Ascending aorta (tissue), 2 donors: Measurements from ENCODE around the gene ABLIM2. TPM values are rescaled to one million over a fixed set of nuclear protein-coding genes. Genes with fewer than 3 reads are reported as not detected.
"Not testable (repeated sequence)": the region's sequence is repeated elsewhere in the genome, so short reads cannot be mapped to it uniquely, and the experiment has no call there.

Experiments
- DNase-seq, 2 donors: peaks; one replicate each; pipeline ENCODE4 v3.0.0-alpha.2; 2019; ENCODE audit warnings: low spot score in 2 of 2
- H3K27ac ChIP-seq, 2 donors: fragments of 200-600 bp; sonication (generic); one replicate each; pipeline ENCODE4 v1.5.1; 2016 to 2017; ENCODE audit warnings: mild to moderate bottlenecking in 1 of 2
- H3K27me3 ChIP-seq: fragments of 200-600 bp; sonication (generic); one replicate; pipeline ENCODE4 v1.5.1; 2017
- H3K36me3 ChIP-seq, 2 donors: fragments of 200-600 bp; sonication (generic); one replicate each; pipeline ENCODE4 v1.5.1; 2016
- H3K4me1 ChIP-seq, 2 donors: fragments of 200-600 bp; sonication (generic); one replicate each; pipeline ENCODE4 v1.5.1; 2016 to 2017; ENCODE audit warnings: mild to moderate bottlenecking in 1 of 2
- H3K4me3 ChIP-seq, 2 donors: fragments of 200-600 bp; sonication (generic); one replicate each; pipeline ENCODE4 v1.5.1; 2016 to 2017; ENCODE audit warnings: mild to moderate bottlenecking in 1 of 2
- H3K9me3 ChIP-seq, 2 donors: fragments of 200-600 bp; sonication (generic); one replicate each; pipeline ENCODE4 v1.5.1; 2016
- CTCF ChIP-seq, 3 experiments: fragments of 200-600 bp in 2 of 3; fragments of 450-650 bp in 1 of 3; sonication (generic) in 2 of 3; IDR thresholded peaks; one replicate each; pipeline ENCODE4 v1.5.1; 2016 to 2019; ENCODE audit warnings: antibody characterized with exemption in 3 of 3, mild to moderate bottlenecking in 1 of 3, moderate library complexity in 1 of 3
- intact Hi-C: fragments of 100-400 bp; cut with DNase I; formaldehyde crosslinking; loops from one replicate; pipeline ENCODE4 v1.15.1; 2023
- total RNA-seq: library from RNA; depleted of rRNA; stranded (reverse); fragments of >200 nt; gene quantifications from one replicate; pipeline ENCODE4 v1.1.0, GENCODE V29; 2016

The ABLIM2 gene
- total RNA-seq, 1 donor from 2014 or later: 30.8 TPM

- TF ChIP-seq CTCF (IDR thresholded peaks at IDR 0.05): no peak
- Histone ChIP-seq H3K36me3 (no peaks in the 10 kb centered on the region), H3K4me3 (no peak overlapping the region), H3K27ac (no peak overlapping the region), H3K9me3 (no peaks in the 10 kb centered on the region), H3K4me1 (no peaks in the 10 kb centered on the region), H3K27me3 (no peaks in the 10 kb centered on the region)
- no peak for DNase-seq
- intact Hi-C loops: no loop called here
Observed at GRCh38 chr4:7950301-7951092, 208.1 kb downstream of the ABLIM2 start.

GRCh38 chr4:7949759-7950158, 208.9 kb downstream of the ABLIM2 start:
- intact Hi-C loops: no loop called here
- Histone ChIP-seq H3K27ac (no peak overlapping the region), H3K9me3 (no peaks in the 10 kb centered on the region), H3K4me1 (no peaks in the 10 kb centered on the region), H3K4me3 (no peak overlapping the region), H3K36me3 (no peaks in the 10 kb centered on the region), H3K27me3 (no peaks in the 10 kb centered on the region)
- DNase-seq: no peak
- no peak for TF ChIP-seq CTCF (IDR thresholded peaks at IDR 0.05)

GRCh38 chr4:7947927-7948326, 210.7 kb downstream of the ABLIM2 start:
- no peak for TF ChIP-seq CTCF (IDR thresholded peaks at IDR 0.05)
- H3K9me3 ChIP-seq: no peaks in the 10 kb centered on the region
- no peak overlapping the region for H3K27ac ChIP-seq
- H3K36me3 ChIP-seq: no peaks in the 10 kb centered on the region
- H3K4me3 ChIP-seq: no peak overlapping the region
- intact Hi-C loops: no loop called here
- no peak for DNase-seq
- no peaks in the 10 kb centered on the region for H3K4me1 ChIP-seq
- H3K27me3 ChIP-seq: no peaks in the 10 kb centered on the region

- Histone ChIP-seq H3K9me3 (no peaks in the 10 kb centered on the region), H3K4me1 (no peaks in the 10 kb centered on the region), H3K4me3 (no peak overlapping the region), H3K27ac (no peak overlapping the region), H3K36me3 (no peaks in the 10 kb centered on the region), H3K27me3 (no peaks in the 10 kb centered on the region)
- intact Hi-C loops: no loop called here
- no peak for TF ChIP-seq CTCF (IDR thresholded peaks at IDR 0.05)
- DNase-seq: no peak
Observed at GRCh38 chr4:7945709-7946380, 212.8 kb downstream of the ABLIM2 start.

- Histone ChIP-seq H3K36me3 (no peaks in the 10 kb centered on the region), H3K9me3 (no peaks in the 10 kb centered on the region), H3K27me3 (no peaks in the 10 kb centered on the region), H3K4me1 (peaks cover 0 to 3% of the 10 kb centered on the region in 2 donors), H3K4me3 (no peak overlapping the region), H3K27ac (no peak overlapping the region)
- intact Hi-C loops: no loop called here
- DNase-seq: no peak
- TF ChIP-seq CTCF (IDR thresholded peaks at IDR 0.05): no peak
Observed at GRCh38 chr4:7944599-7945220, 213.9 kb downstream of the ABLIM2 start.

- H3K4me1 ChIP-seq, H3K27me3 ChIP-seq, H3K4me3 ChIP-seq, DNase-seq, intact Hi-C loops, H3K27ac ChIP-seq, H3K36me3 ChIP-seq, H3K9me3 ChIP-seq: not testable (repeated sequence)
Observed at GRCh38 chr4:7943688-7944087, 214.9 kb downstream of the ABLIM2 start.
